A673 (cell line): ENCODE measurements around the gene GRB10. TPM values are rescaled to one million over a fixed set of nuclear protein-coding genes. Genes with fewer than 3 reads are reported as not detected.

ENCODE experiments used
- BruUV-seq: library from RNA; stranded (reverse); fragments of 400-500 nt; replicated peaks from 2 replicates; lab custom pipeline; 2021; lab: Mats Ljungman, UMichigan
- CTCF ChIA-PET: fragments of 300-600 bp; sonication (Branson Sonifier 250); formaldehyde crosslinking; loops from one replicate; lab custom pipeline; 2022; ENCODE audit warnings: antibody characterized with exemption; lab: Charles Lee
- POLR2A ChIA-PET: fragments of 300-600 bp; sonication (Branson Sonifier 250); formaldehyde crosslinking; loops from one replicate; lab custom pipeline; 2022; ENCODE audit warnings: antibody characterized with exemption; ENCODE audit not compliant: low non-redundant PET; lab: Charles Lee
- DNase-seq: peaks from one replicate; pipeline ENCODE4 v3.0.0-alpha.2; 2015; ENCODE audit warnings: low spot score
- H3K27ac ChIP-seq: fragments of 200-600 bp; sonication (generic); 2 replicates; pipeline ENCODE4 v1.5.1; 2016; ENCODE audit warnings: mixed run types, low read depth, mild to moderate bottlenecking, mixed read lengths, antibody characterized with exemption, low read length; ENCODE audit not compliant: poor library complexity, severe bottlenecking
- H3K27me3 ChIP-seq: fragments of 200-600 bp; sonication (generic); replicated peaks from 2 replicates; pipeline ENCODE4 v1.6.1; 2017; ENCODE audit warnings: mixed run types, low read depth, mild to moderate bottlenecking, mixed read lengths, antibody characterized with exemption, low read length; ENCODE audit not compliant: insufficient read depth, poor library complexity
- H3K36me3 ChIP-seq: fragments of 200-600 bp; sonication (generic); 2 replicates; pipeline ENCODE4 v1.6.1; 2016; ENCODE audit warnings: mixed run types, mild to moderate bottlenecking, mixed read lengths, antibody characterized with exemption, low read length; ENCODE audit not compliant: insufficient read depth, poor library complexity, severe bottlenecking
- H3K4me1 ChIP-seq: fragments of 200-600 bp; sonication (generic); 2 replicates; pipeline ENCODE4 v1.6.1; 2017; ENCODE audit warnings: mixed run types, mild to moderate bottlenecking, mixed read lengths, antibody characterized with exemption, low read length; ENCODE audit not compliant: insufficient read depth, poor library complexity, severe bottlenecking
- H3K4me3 ChIP-seq: fragments of 200-600 bp; sonication (generic); 2 replicates; pipeline ENCODE4 v1.5.1; 2016; ENCODE audit warnings: low read depth, mixed run types, mild to moderate bottlenecking, mixed read lengths, low read length; ENCODE audit not compliant: poor library complexity, severe bottlenecking
- H3K9me3 ChIP-seq: fragments of 200-600 bp; sonication (generic); 2 replicates; pipeline ENCODE4 v1.6.1; 2016; ENCODE audit warnings: mixed run types, low read depth, mild to moderate bottlenecking, mixed read lengths, antibody characterized with exemption, low read length; ENCODE audit not compliant: poor library complexity, severe bottlenecking
- EZH2 ChIP-seq: fragments of 200-600 bp; sonication (generic); IDR thresholded peaks from 2 replicates; pipeline ENCODE4 v1.6.1; 2017; ENCODE audit warnings: borderline replicate concordance, low read depth, mild to moderate bottlenecking, mixed read lengths, antibody characterized with exemption, low read length; ENCODE audit not compliant: poor library complexity, severe bottlenecking
- intact Hi-C: fragments of 100-400 bp; cut with micrococcal nuclease; formaldehyde crosslinking; loops from one replicate; pipeline ENCODE4 v1.10.0; 2022; ENCODE audit not compliant: unreplicated experiment
- total RNA-seq: library from RNA; stranded (reverse); gene quantifications from 2 replicates; pipeline ENCODE4 v1.2.3, GENCODE V29; 2021
- TF ChIP-seq, protein P1 (sequence below): fragments of 300-800, 200-600 bp; sonication (generic); conservative IDR thresholded peaks from 2 replicates; pipeline ENCODE4 v1.5.1; 2017; ENCODE audit warnings: low read depth, mild to moderate bottlenecking, antibody characterized with exemption, low read length, moderate library complexity, mixed read lengths

The GRB10 gene
- total RNA-seq, 1 experiment from 2014 or later, result 0.41 TPM

DNA sequence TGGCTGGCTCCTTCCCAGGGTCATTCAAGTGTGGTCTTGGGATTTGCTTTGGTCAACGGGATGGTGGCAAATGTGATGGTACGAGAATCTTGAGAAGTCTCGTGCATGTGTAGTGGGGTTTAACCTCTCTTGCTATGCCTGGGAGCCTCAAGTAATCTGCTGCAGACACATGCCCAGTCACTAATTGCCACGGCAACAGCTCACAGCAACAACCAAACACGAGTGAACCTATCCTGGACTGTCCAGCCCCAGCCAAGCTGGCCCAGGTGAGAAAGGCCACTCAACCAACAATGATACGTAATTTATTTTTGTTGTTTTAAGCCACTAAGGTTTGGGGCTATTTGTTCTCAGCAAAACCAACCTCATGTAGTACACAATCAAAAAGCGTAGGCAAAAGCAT lies 179.4 kb downstream of the GRB10 start:
- ChIA-PET POLR2A (no interaction called here), CTCF (no interaction called here)
- no peak for DNase-seq
- Histone ChIP-seq H3K4me3 (no peak overlapping the region), H3K4me1 (no peaks in the 10 kb centered on the region), H3K9me3 (no peaks in the 10 kb centered on the region), H3K36me3 (no peaks in the 10 kb centered on the region), H3K27ac (no peak overlapping the region), H3K27me3 (no peaks in the 10 kb centered on the region)
- BruUV-seq, result no TSS peak
- no peak for TF ChIP-seq EZH2
- TF ChIP-seq, protein P1, sequence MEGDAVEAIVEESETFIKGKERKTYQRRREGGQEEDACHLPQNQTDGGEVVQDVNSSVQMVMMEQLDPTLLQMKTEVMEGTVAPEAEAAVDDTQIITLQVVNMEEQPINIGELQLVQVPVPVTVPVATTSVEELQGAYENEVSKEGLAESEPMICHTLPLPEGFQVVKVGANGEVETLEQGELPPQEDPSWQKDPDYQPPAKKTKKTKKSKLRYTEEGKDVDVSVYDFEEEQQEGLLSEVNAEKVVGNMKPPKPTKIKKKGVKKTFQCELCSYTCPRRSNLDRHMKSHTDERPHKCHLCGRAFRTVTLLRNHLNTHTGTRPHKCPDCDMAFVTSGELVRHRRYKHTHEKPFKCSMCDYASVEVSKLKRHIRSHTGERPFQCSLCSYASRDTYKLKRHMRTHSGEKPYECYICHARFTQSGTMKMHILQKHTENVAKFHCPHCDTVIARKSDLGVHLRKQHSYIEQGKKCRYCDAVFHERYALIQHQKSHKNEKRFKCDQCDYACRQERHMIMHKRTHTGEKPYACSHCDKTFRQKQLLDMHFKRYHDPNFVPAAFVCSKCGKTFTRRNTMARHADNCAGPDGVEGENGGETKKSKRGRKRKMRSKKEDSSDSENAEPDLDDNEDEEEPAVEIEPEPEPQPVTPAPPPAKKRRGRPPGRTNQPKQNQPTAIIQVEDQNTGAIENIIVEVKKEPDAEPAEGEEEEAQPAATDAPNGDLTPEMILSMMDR, result no peak
- intact Hi-C loops, result no loop called here

DNA sequence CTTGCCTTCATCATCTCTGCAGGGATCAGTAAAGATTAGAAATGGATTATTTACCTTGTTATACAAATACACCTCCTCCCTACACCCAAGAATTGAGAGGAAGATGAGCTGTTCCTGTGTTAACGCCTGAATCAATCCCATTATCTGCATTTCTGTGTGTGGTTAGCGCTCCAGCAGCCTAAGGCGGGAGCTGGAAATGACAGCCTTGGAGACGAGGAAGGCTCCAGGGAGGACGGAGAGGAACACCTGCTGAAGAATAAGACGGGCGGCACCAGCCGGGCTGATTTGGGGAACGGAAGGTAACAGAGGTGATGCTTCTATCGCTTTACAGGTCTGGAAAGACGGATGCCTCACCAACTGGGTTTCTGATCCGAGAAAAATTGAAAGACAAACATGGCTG lies 183.3 kb downstream of the GRB10 start:
- Histone ChIP-seq H3K4me1 (no peaks in the 10 kb centered on the region), H3K36me3 (no peaks in the 10 kb centered on the region), H3K27ac (no peak overlapping the region), H3K9me3 (no peaks in the 10 kb centered on the region), H3K4me3 (no peak overlapping the region), H3K27me3 (no peaks in the 10 kb centered on the region)
- CTCF ChIA-PET, result no interaction called here
- intact Hi-C loops, result no loop called here
- POLR2A ChIA-PET, result no interaction called here
- no TSS peak for BruUV-seq
- TF ChIP-seq, protein P1, result no peak
- TF ChIP-seq EZH2, result no peak
- DNase-seq, result no peak

DNA sequence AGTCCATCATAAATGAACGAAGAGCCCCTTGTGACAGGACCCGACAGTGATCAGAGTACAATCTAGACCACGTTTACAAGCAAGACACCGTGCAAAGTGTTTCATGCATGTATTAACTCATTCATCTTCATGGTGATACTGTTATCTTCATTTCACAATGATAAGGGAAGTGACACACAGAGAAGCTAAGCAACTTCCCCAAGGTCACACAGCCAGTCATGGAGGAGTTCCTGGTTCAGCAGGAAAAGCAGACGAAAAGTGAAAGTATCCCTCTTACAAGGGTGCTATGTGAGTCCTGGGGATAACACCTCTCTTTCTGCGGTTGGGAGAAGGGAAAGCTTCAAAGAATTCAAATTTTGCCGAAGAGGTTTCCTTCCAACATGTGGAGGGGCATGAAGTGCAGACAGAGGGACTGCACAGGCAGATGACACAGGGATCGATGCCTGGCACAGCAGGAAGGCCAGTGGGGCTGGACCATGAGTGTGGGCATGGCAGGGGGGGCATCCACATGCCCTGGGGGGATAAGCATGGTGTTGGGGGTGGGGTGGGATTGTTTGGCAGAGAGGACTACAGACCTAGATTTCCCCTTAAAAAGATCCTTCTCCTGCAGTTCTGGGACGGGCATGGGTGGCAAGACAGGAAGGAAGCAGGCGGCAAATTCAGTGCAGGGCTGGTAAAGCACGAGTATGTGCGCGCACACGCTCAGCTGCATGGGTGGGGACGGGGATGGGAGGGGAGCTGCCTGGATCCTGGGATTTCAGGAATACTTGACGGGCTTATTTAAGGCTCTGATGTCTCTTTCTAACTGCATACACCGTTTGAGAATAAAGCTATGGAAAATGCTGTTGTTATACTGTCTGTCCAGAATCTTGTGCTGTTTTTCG lies 184.0 kb downstream of the GRB10 start:
- Histone ChIP-seq H3K9me3 (no peaks in the 10 kb centered on the region), H3K36me3 (no peaks in the 10 kb centered on the region), H3K27me3 (no peaks in the 10 kb centered on the region), H3K27ac (no peak overlapping the region), H3K4me3 (no peak overlapping the region), H3K4me1 (no peaks in the 10 kb centered on the region)
- CTCF ChIA-PET, result no interaction called here
- TF ChIP-seq EZH2, result no peak
- TF ChIP-seq, protein P1, result no peak
- DNase-seq, result no peak
- POLR2A ChIA-PET, result no interaction called here
- intact Hi-C loops, result no loop called here
- no TSS peak for BruUV-seq
